Type B pancreatic cell (in vitro differentiated cells): ENCODE data around the gene RRP8. TPM values are rescaled to one million over a fixed set of nuclear protein-coding genes. Genes with fewer than 3 reads are reported as not detected.

ENCODE experiments used
- DNase-seq: peaks from one replicate; pipeline ENCODE4 v3.0.0; 2021; ENCODE audit warnings: mixed read lengths; ENCODE audit not compliant: unreplicated experiment; ENCODE audit errors: extremely low spot score
- H3K27ac Mint-ChIP-seq: 2 replicates; pipeline ENCODE4 v1.8.0; 2021; ENCODE audit warnings: mild to moderate bottlenecking, mixed read lengths
- H3K27me3 Mint-ChIP-seq: 2 replicates; pipeline ENCODE4 v1.8.0; 2021; ENCODE audit warnings: mixed read lengths
- H3K36me3 Mint-ChIP-seq: 2 replicates; pipeline ENCODE4 v1.8.0; 2021; ENCODE audit warnings: mixed read lengths
- H3K4me1 Mint-ChIP-seq: one replicate; pipeline ENCODE4 v1.8.0; 2021; ENCODE audit warnings: mixed read lengths; ENCODE audit not compliant: unreplicated experiment
- H3K4me3 Mint-ChIP-seq: 2 replicates; pipeline ENCODE4 v1.8.0; 2021; ENCODE audit warnings: mild to moderate bottlenecking, mixed read lengths
- H3K9me3 Mint-ChIP-seq: 2 replicates; pipeline ENCODE4 v1.8.0; 2021; ENCODE audit warnings: mixed read lengths
- total RNA-seq: library from RNA; stranded (reverse); gene quantifications from 2 replicates; pipeline ENCODE4 v1.2.1, GENCODE V29; 2021; ENCODE audit warnings: low replicate concordance
- TF ChIP-seq, protein P1 (sequence below): fragments of 200-600 bp; sonication (generic); conservative IDR thresholded peaks from 2 replicates; pipeline ENCODE4 v1.5.0; 2021; ENCODE audit warnings: antibody characterized with exemption, mild to moderate bottlenecking

RRP8 gene
- total RNA-seq, 1 donor from 2014 or later: 23.5 TPM

DNA sequence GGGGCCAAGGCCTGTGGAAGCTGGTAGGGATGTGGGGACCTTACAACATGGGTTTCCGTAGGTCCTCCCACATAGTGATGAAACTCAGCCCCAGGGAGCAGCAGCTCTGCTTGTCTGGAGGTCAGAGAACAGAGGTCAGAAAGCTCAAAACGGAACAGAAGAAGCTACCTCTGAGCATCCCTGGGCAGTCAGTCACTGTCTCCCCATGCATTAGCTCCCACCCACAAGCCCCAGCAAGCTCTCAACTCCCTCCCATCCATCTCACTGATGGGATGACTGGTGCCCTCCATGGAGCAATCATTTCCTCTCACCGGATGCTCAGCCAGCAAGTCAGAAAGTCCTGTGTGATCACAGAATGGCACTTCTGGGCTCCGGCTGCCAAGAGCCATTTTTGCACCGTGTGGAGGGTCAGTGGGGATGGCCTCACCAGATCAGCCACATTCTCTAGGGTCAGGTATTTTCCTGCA, 13.9 kb upstream of the RRP8 start:
- no peak overlapping the region for H3K27ac Mint-ChIP-seq
- no peaks in the 10 kb centered on the region for H3K27me3 Mint-ChIP-seq
- H3K4me3 Mint-ChIP-seq: peak overlapping the region; percentile 48
- no peaks in the 10 kb centered on the region for H3K9me3 Mint-ChIP-seq
- no peaks in the 10 kb centered on the region for H3K4me1 Mint-ChIP-seq
- TF ChIP-seq, protein P1, sequence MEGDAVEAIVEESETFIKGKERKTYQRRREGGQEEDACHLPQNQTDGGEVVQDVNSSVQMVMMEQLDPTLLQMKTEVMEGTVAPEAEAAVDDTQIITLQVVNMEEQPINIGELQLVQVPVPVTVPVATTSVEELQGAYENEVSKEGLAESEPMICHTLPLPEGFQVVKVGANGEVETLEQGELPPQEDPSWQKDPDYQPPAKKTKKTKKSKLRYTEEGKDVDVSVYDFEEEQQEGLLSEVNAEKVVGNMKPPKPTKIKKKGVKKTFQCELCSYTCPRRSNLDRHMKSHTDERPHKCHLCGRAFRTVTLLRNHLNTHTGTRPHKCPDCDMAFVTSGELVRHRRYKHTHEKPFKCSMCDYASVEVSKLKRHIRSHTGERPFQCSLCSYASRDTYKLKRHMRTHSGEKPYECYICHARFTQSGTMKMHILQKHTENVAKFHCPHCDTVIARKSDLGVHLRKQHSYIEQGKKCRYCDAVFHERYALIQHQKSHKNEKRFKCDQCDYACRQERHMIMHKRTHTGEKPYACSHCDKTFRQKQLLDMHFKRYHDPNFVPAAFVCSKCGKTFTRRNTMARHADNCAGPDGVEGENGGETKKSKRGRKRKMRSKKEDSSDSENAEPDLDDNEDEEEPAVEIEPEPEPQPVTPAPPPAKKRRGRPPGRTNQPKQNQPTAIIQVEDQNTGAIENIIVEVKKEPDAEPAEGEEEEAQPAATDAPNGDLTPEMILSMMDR: no peak
- no peak for DNase-seq
- H3K36me3 Mint-ChIP-seq: peaks cover 7% of the 10 kb centered on the region

DNA sequence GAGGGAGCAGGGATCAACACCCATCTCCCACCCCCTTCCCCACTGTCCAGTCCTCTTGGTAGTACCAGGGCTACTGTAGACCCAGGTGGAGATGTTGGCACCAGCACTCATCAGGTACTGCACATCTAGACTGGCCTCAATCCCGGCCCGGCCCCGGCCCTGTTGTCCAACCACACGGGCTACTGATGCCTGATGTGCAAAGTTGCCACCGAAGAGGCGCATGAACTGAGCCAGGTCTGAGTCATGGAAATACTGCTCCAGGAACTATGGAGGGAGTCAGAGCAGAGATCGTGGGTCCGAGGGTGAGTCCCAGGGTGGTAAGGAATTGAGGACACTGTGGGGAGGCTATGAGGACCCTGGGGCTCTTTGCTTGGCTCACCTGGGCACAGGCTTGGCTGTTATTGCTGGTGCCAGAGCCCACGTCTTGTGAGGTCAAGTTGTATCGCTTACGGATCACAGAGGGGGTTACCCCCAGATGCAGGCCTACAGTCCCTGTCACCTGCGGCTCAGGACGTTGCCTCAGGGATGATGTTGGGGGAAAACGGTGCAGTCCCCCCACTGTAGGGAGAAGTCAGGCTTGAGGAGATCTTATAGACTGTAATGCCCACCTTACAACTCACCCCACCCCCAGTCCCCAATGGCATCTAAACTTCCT, 13.3 kb upstream of the RRP8 start:
- H3K27me3 Mint-ChIP-seq: no peaks in the 10 kb centered on the region
- no peak overlapping the region for H3K4me3 Mint-ChIP-seq
- H3K9me3 Mint-ChIP-seq: no peaks in the 10 kb centered on the region
- no peak for DNase-seq
- H3K4me1 Mint-ChIP-seq: no peaks in the 10 kb centered on the region
- H3K27ac Mint-ChIP-seq: no peak overlapping the region
- TF ChIP-seq, protein P1: no peak
- H3K36me3 Mint-ChIP-seq: peaks cover 7% of the 10 kb centered on the region

- no peak for DNase-seq
- peaks cover 4% of the 10 kb centered on the region for H3K4me1 Mint-ChIP-seq
- H3K4me3 Mint-ChIP-seq: peak overlapping the region; percentile 8
- H3K9me3 Mint-ChIP-seq: no peaks in the 10 kb centered on the region
- H3K27me3 Mint-ChIP-seq: no peaks in the 10 kb centered on the region
- TF ChIP-seq, protein P1: no peak
- H3K27ac Mint-ChIP-seq: no peak overlapping the region
- H3K36me3 Mint-ChIP-seq: peaks cover 7% of the 10 kb centered on the region
Measured at GRCh38 chr11:6615882-6616585, 12.6 kb upstream of the RRP8 start.

- Mint-ChIP-seq H3K4me1 (peaks cover 4% of the 10 kb centered on the region), H3K36me3 (peaks cover 12% of the 10 kb centered on the region), H3K4me3 (no peak overlapping the region), H3K27me3 (no peaks in the 10 kb centered on the region), H3K27ac (no peak overlapping the region), H3K9me3 (no peaks in the 10 kb centered on the region)
- DNase-seq: no peak
- TF ChIP-seq, protein P1: no peak
Measured at GRCh38 chr11:6615046-6615445, 11.6 kb upstream of the RRP8 start.

- no peaks in the 10 kb centered on the region for H3K9me3 Mint-ChIP-seq
- H3K27ac Mint-ChIP-seq: no peak overlapping the region
- no peaks in the 10 kb centered on the region for H3K27me3 Mint-ChIP-seq
- peaks cover 4% of the 10 kb centered on the region for H3K4me1 Mint-ChIP-seq
- peaks cover 16% of the 10 kb centered on the region for H3K36me3 Mint-ChIP-seq
- TF ChIP-seq, protein P1: no peak
- H3K4me3 Mint-ChIP-seq: no peak overlapping the region
- DNase-seq: no peak
Measured at GRCh38 chr11:6614446-6614845, 11.0 kb upstream of the RRP8 start.
